Mucosa of stomach (tissue), 1 donor: ENCODE measurements around the gene PCDHGA12.

ENCODE experiments used
- H3K27me3 ChIP-seq: one replicate; pipeline ENCODE4 v1.7.0; 2013; ENCODE audit warnings: mild to moderate bottlenecking, low read length; ENCODE audit not compliant: control insufficient read depth, insufficient read depth
- H3K36me3 ChIP-seq: one replicate; pipeline ENCODE4 v1.7.0; 2013; ENCODE audit warnings: low read length; ENCODE audit not compliant: control insufficient read depth, insufficient read depth
- H3K4me1 ChIP-seq: one replicate; pipeline ENCODE4 v1.7.0; 2013; ENCODE audit warnings: mild to moderate bottlenecking, low read length; ENCODE audit not compliant: control insufficient read depth, insufficient read depth
- H3K4me3 ChIP-seq: one replicate; pipeline ENCODE4 v1.7.0; 2013; ENCODE audit warnings: low read length
- H3K9ac ChIP-seq: one replicate; pipeline ENCODE4 v1.7.0; 2013; ENCODE audit warnings: mild to moderate bottlenecking, low read length, moderate library complexity
- H3K9me3 ChIP-seq: one replicate; pipeline ENCODE4 v1.7.0; 2013; ENCODE audit warnings: mild to moderate bottlenecking, low read length, moderate library complexity; ENCODE audit not compliant: control insufficient read depth
- donor health status: Pancreatic carcinoma.

PCDHGA12 gene

GRCh38 chr5:141478321-141478945 lies 48.1 kb downstream of the PCDHGA12 start:
- Histone ChIP-seq H3K4me3 (peak overlapping the region; percentile 1), H3K27me3 (peaks cover 28% of the 10 kb centered on the region), H3K36me3 (no peaks in the 10 kb centered on the region), H3K9ac (no peak overlapping the region), H3K9me3 (no peaks in the 10 kb centered on the region), H3K4me1 (peaks cover 22% of the 10 kb centered on the region)

DNA sequence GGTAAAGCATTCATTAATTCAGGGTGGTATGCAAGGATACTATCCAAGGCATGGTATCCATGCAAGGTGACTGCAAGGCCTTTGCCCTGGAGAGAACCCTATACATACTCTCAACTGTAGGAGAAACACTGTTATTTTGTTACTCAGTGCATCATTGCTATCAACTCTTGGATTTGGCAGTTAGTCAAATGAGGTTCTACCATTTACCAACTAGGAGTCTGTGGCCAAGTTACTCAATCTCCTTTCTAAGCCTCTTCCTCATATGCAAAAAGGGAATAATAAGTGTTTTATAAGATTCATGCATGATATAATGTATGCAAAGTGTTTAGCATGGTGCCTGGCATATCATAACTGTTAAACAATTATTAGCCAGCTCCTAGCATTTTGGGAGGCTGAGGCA lies 49.5 kb downstream of the PCDHGA12 start:
- H3K27me3 ChIP-seq: peaks cover 41% of the 10 kb centered on the region
- H3K4me1 ChIP-seq: peaks cover 24% of the 10 kb centered on the region
- no peak overlapping the region for H3K9ac ChIP-seq
- H3K36me3 ChIP-seq: no peaks in the 10 kb centered on the region
- no peaks in the 10 kb centered on the region for H3K9me3 ChIP-seq
- H3K4me3 ChIP-seq: no peak overlapping the region
